ENCODE data around the gene KIF6.

KIF6 gene

GRCh38 chr6:39724787-39725631 is at the start of gene KIF6:
Gene KIF6, minus strand, starts transcription at chr6:39725408. Its CDS starts 98 bp downstream, at chr6:39725310.
- 0 out of 2 replicates have a peak, but pooled peaks cover 6% of the 10 kb centered on the region for H3F3A ChIP-seq (ENCODE audit: low read depth)
- H3K79me2 ChIP-seq (ENCODE audit: insufficient read depth, low read length): no peaks in the 10 kb centered on the region
- peak within 1 kb of the TSS; percentile 6 for H3K9ac ChIP-seq (ENCODE audit: low read depth, low read length, poor library complexity, severe bottlenecking)
- H3K27me3 ChIP-seq (ENCODE audit: insufficient read depth, low read length, poor library complexity, severe bottlenecking): no peaks in the 10 kb centered on the region
- peak within 1 kb of the TSS; percentile 68 for H3K4me2 ChIP-seq (ENCODE audit: low read depth, low read length, poor library complexity, severe bottlenecking)
- no peaks in the 10 kb centered on the region for H3K36me3 ChIP-seq (ENCODE audit: insufficient read depth, low read length)
- no peaks in the 10 kb centered on the region for H4K20me1 ChIP-seq (ENCODE audit: insufficient read depth, low read length, poor library complexity, severe bottlenecking)
- H2AFZ ChIP-seq (ENCODE audit: low read length): peak within 1 kb of the TSS; percentile 94
- H3K9me2 ChIP-seq (replicated peaks; ENCODE audit: low read depth, low read length): no peaks in the 10 kb centered on the region
- no peak for TF ChIP-seq EZH2phosphoT487 (IDR thresholded peaks at IDR 0.05; ENCODE audit: borderline replicate concordance)
- no peak for TF ChIP-seq CTCF (conservative IDR thresholded peaks at IDR 0.05; ENCODE audit: low read length)
- H3K4me1 ChIP-seq (ENCODE audit: insufficient read depth, low read length, poor library complexity, severe bottlenecking): no peaks in the 10 kb centered on the region
- no peaks in the 10 kb centered on the region for H3K9me3 ChIP-seq (ENCODE audit: insufficient read depth, low read depth, low read length)
- H3K4me3 ChIP-seq (ENCODE audit: low read length, poor library complexity, severe bottlenecking): peak within 1 kb of the TSS; percentile 82

GRCh38 chr6:39773782-39774181 is 48.6 kb upstream of the KIF6 start:
- Histone ChIP-seq H3K4me2 (ENCODE audit: low read depth, low read length, poor library complexity, severe bottlenecking) (no peak overlapping the region), H3K27me3 (ENCODE audit: insufficient read depth, low read length, poor library complexity, severe bottlenecking) (peaks cover 2% of the 10 kb centered on the region), H3K4me3 (ENCODE audit: low read length, poor library complexity, severe bottlenecking) (no peak overlapping the region), H3K4me1 (ENCODE audit: insufficient read depth, low read length, poor library complexity, severe bottlenecking) (no peaks in the 10 kb centered on the region), H4K20me1 (ENCODE audit: insufficient read depth, low read length, poor library complexity, severe bottlenecking) (no peaks in the 10 kb centered on the region), H3K9me3 (ENCODE audit: insufficient read depth, low read depth, low read length) (no peaks in the 10 kb centered on the region), H3K9me2 (replicated peaks; ENCODE audit: low read depth, low read length) (no peaks in the 10 kb centered on the region; the same call in 1 of the 2 replicates), H2AFZ (ENCODE audit: low read length) (no peak overlapping the region), H3K9ac (ENCODE audit: low read depth, low read length, poor library complexity, severe bottlenecking) (no peak overlapping the region), H3K36me3 (ENCODE audit: insufficient read depth, low read length) (no peaks in the 10 kb centered on the region), H3F3A (ENCODE audit: low read depth) (no peaks in the 10 kb centered on the region), H3K79me2 (ENCODE audit: insufficient read depth, low read length) (no peaks in the 10 kb centered on the region)
- no peak for TF ChIP-seq CTCF (conservative IDR thresholded peaks at IDR 0.05; ENCODE audit: low read length)
- TF ChIP-seq EZH2phosphoT487 (IDR thresholded peaks at IDR 0.05; ENCODE audit: borderline replicate concordance): no peak

GRCh38 chr6:39772559-39773273 is 47.5 kb upstream of the KIF6 start:
- Histone ChIP-seq H3K4me1 (ENCODE audit: insufficient read depth, low read length, poor library complexity, severe bottlenecking) (no peaks in the 10 kb centered on the region), H3K79me2 (ENCODE audit: insufficient read depth, low read length) (no peaks in the 10 kb centered on the region), H3K9ac (ENCODE audit: low read depth, low read length, poor library complexity, severe bottlenecking) (no peak overlapping the region), H2AFZ (ENCODE audit: low read length) (no peak overlapping the region), H4K20me1 (ENCODE audit: insufficient read depth, low read length, poor library complexity, severe bottlenecking) (no peaks in the 10 kb centered on the region), H3F3A (ENCODE audit: low read depth) (no peaks in the 10 kb centered on the region), H3K9me2 (replicated peaks; ENCODE audit: low read depth, low read length) (no peaks in the 10 kb centered on the region; the same call in 1 of the 2 replicates), H3K4me2 (ENCODE audit: low read depth, low read length, poor library complexity, severe bottlenecking) (no peak overlapping the region), H3K4me3 (ENCODE audit: low read length, poor library complexity, severe bottlenecking) (no peak overlapping the region), H3K27me3 (ENCODE audit: insufficient read depth, low read length, poor library complexity, severe bottlenecking) (peaks cover 3% of the 10 kb centered on the region), H3K9me3 (ENCODE audit: insufficient read depth, low read depth, low read length) (no peaks in the 10 kb centered on the region), H3K36me3 (ENCODE audit: insufficient read depth, low read length) (no peaks in the 10 kb centered on the region)
- TF ChIP-seq CTCF (conservative IDR thresholded peaks at IDR 0.05; ENCODE audit: low read length) (no peak), EZH2phosphoT487 (IDR thresholded peaks at IDR 0.05; ENCODE audit: borderline replicate concordance) (no peak)

Data from Loucy (cell line).